Measurements from ENCODE around the gene SLC1A7. TPM values are rescaled to one million over a fixed set of nuclear protein-coding genes. Genes with fewer than 3 reads are reported as not detected.
A peak's percentile ranks its signal among the peaks of the same experiment; 100 is the strongest.

Gene SLC1A7
- total RNA-seq, 4 donors from 2014 or later = 0.45 to 3.7 (median 0.84) TPM

- Histone ChIP-seq H3K27ac (replicated peaks in 1 of 4) (peak within 1 kb of the TSS; percentile 73 to 79 (median 76)), H3K27me3 (peaks cover 0 to 32% (median 12%) of the 10 kb centered on the region in 4 donors), H3K4me3 (peak within 1 kb of the TSS; percentile 56 to 78 (median 65)), H3K9me3 (no peaks in the 10 kb centered on the region), H3K36me3 (no peaks in the 10 kb centered on the region), H3K4me1 (peaks cover 15 to 40% (median 29%) of the 10 kb centered on the region in 4 donors)
- intact Hi-C loops (cut with DNase I) = loop anchor here (10.0 kb wide), 1 partner anchor 123 kb away; no protein-coding TSS in a partner anchor
- no peak for TF ChIP-seq POLR2A (IDR thresholded peaks at IDR 0.05; ENCODE audit: low read depth)
- no peak for TF ChIP-seq POLR2AphosphoS5 (IDR thresholded peaks at IDR 0.05)
- TF ChIP-seq CTCF (IDR thresholded peaks at IDR 0.05) = no peak
- no peak for TF ChIP-seq EP300 (IDR thresholded peaks at IDR 0.05)
- DNase-seq (ENCODE audit: extremely low spot score) = peak; percentile 92
- 0% methylated on average over 30 of the region's 73 CpGs for WGBS
Measured at GRCh38 chr1:53061859-53062707, 80.4 kb downstream of the SLC1A7 start, which contains the start of gene PODN. TSS of gene PODN (plus strand) at chr1:53062213. CDS start at chr1:53069856, 7,643 bp downstream.

- no peak for TF ChIP-seq POLR2AphosphoS5 (IDR thresholded peaks at IDR 0.05)
- peaks cover 15 to 36% (median 27%) of the 10 kb centered on the region in 4 donors for H3K4me1 ChIP-seq
- intact Hi-C loops (cut with DNase I) = loop anchor here (10.0 kb wide), 1 partner anchor 124 kb away; no protein-coding TSS in a partner anchor
- no peaks in the 10 kb centered on the region for H3K9me3 ChIP-seq
- WGBS = 67% methylated on average over 12 of the region's 19 CpGs
- H3K4me3 ChIP-seq = peak overlapping the region; percentile 56 to 78 (median 65)
- DNase-seq (ENCODE audit: extremely low spot score) = peak; percentile 92
- no peaks in the 10 kb centered on the region for H3K36me3 ChIP-seq
- peak overlapping the region; percentile 73 to 79 (median 76) for H3K27ac ChIP-seq (replicated peaks in 1 of 4)
- H3K27me3 ChIP-seq = peaks cover 0 to 32% (median 12%) of the 10 kb centered on the region in 4 donors
Measured at GRCh38 chr1:53061123-53061858, 81.1 kb downstream of the SLC1A7 start.

GRCh38 chr1:53060579-53060978 is 81.9 kb downstream of the SLC1A7 start:
- Histone ChIP-seq H3K27ac (replicated peaks in 1 of 4) (peak overlapping the region; percentile 73 to 79 (median 76)), H3K36me3 (no peaks in the 10 kb centered on the region), H3K4me3 (no peak overlapping the region), H3K4me1 (peaks cover 15 to 36% (median 27%) of the 10 kb centered on the region in 4 donors), H3K9me3 (no peaks in the 10 kb centered on the region), H3K27me3 (peaks cover 0 to 32% (median 12%) of the 10 kb centered on the region in 4 donors)
- intact Hi-C loops (cut with DNase I) = loop anchor here (10.0 kb wide), 1 partner anchor 124 kb away; no protein-coding TSS in a partner anchor
- DNase-seq (ENCODE audit: extremely low spot score) = no peak
- WGBS = 33% methylated on average over 1 of the region's 1 CpG
- TF ChIP-seq EP300 (IDR thresholded peaks at IDR 0.05) (no peak), POLR2AphosphoS5 (IDR thresholded peaks at IDR 0.05) (peak in 1 of 2 donors; percentile 16)

GRCh38 chr1:53057127-53057526 is 85.3 kb downstream of the SLC1A7 start:
- 68% methylated on average over 2 of the region's 2 CpGs for WGBS
- Histone ChIP-seq H3K4me3 (no peak overlapping the region), H3K4me1 (peaks cover 5 to 23% (median 14%) of the 10 kb centered on the region in 4 donors), H3K36me3 (peaks cover 0 to 19% (median 2%) of the 10 kb centered on the region in 4 donors), H3K9me3 (no peaks in the 10 kb centered on the region), H3K27ac (replicated peaks in 1 of 4) (peak overlapping the region in 2 of 4 donors; percentile 20 to 37), H3K27me3 (peaks cover 0 to 15% (median 2%) of the 10 kb centered on the region in 4 donors)
- TF ChIP-seq CTCF (IDR thresholded peaks at IDR 0.05) (no peak), POLR2A (IDR thresholded peaks at IDR 0.05; ENCODE audit: low read depth) (no peak), EP300 (IDR thresholded peaks at IDR 0.05) (no peak), POLR2AphosphoS5 (IDR thresholded peaks at IDR 0.05) (no peak)
- DNase-seq (ENCODE audit: extremely low spot score) = no peak
- intact Hi-C loops (cut with DNase I) = no loop called here

- intact Hi-C loops (cut with DNase I) = no loop called here
- Histone ChIP-seq H3K27ac (replicated peaks in 1 of 4) (no peak overlapping the region), H3K4me3 (no peak overlapping the region), H3K4me1 (peaks cover 13 to 34% (median 28%) of the 10 kb centered on the region in 4 donors), H3K9me3 (no peaks in the 10 kb centered on the region), H3K36me3 (peaks cover 8 to 57% (median 14%) of the 10 kb centered on the region in 4 donors), H3K27me3 (no peaks in the 10 kb centered on the region)
- no peak for DNase-seq (ENCODE audit: extremely low spot score)
- WGBS = 23% methylated on average over 1 of the region's 1 CpG
- TF ChIP-seq POLR2AphosphoS5 (IDR thresholded peaks at IDR 0.05) = no peak
- no peak for TF ChIP-seq POLR2A (IDR thresholded peaks at IDR 0.05; ENCODE audit: low read depth)
- TF ChIP-seq CTCF (IDR thresholded peaks at IDR 0.05) = no peak
- TF ChIP-seq EP300 (IDR thresholded peaks at IDR 0.05) = no peak
Measured at GRCh38 chr1:53051676-53052075, 90.8 kb downstream of the SLC1A7 start.

Data from esophagus muscularis mucosa (tissue), 4 donors.